ENCODE results near the gene EEF2KMT. TPM values are rescaled to one million over a fixed set of nuclear protein-coding genes. Genes with fewer than 3 reads are reported as not detected.

EEF2KMT gene
- polyA plus RNA-seq, 1 donor (not counting 4 experiments of a cell fraction or from before 2014, with no cell fraction given) = 7.6 TPM

DNA sequence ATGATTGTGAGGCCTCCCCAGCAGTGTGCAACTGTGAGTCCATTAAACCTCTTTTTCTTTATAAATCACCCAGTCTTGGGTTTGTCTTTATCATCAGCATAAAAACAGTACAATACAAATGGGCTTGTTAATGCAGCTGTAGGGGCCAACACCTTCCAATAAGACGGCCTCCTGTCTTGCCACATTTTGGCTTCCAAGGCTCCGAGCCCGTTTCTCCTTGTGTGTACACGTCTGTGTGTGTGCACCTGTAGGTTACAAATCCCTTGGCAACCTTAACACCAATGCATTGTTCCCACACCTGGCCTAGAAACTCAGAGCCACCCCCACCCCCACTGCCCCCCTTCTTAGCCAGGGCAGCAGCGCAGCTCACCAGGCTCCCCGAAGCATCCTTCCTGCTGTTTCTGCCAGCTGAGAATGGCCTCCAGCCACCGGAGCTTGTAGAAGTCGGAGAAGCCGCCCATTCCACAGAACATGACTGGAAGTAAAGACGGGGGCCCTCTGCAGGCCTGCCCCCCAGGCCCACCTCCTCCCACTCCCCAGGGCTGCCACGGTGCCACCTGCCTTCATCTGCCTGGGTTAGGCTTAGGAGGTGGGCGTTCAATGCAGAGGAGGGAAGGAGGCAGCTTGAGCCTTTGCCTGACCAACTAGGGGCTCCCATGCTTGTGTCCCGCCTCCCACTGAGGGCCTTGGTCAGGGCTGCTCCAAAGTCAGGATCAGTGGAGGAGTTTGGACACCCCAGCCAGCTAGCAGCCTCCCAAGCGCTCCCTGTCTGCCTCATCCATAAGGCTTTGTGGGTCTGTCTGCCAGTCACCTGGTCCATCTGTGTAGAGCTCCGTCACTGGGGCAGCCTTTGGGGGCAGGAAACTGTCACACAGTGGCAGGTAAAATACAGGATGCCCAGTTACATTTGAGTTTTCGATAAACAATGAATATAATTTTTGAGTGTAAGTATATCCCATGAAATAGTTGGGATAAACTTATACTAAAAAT is 42.4 kb downstream of the EEF2KMT start:
- Histone ChIP-seq H3K9me3 (ENCODE audit: control insufficient read depth, low read depth, low read length) (no peaks in the 10 kb centered on the region), H3K9me1 (ENCODE audit: control insufficient read depth, extremely low read depth, insufficient read depth, low read length) (no peaks in the 10 kb centered on the region), H3K27ac (ENCODE audit: control insufficient read depth, insufficient read depth, low read length) (no peak overlapping the region), H3K4me1 (ENCODE audit: control insufficient read depth, extremely low read depth, insufficient read depth, low read length) (no peaks in the 10 kb centered on the region), H3K4me3 (ENCODE audit: control insufficient read depth in 2 of 3, extremely low read depth in 1 of 3, insufficient read depth in 2 of 3, low read depth in 1 of 3, low read length in 3 of 3) (no peak overlapping the region), H3K4me2 (ENCODE audit: control insufficient read depth, extremely low read depth, insufficient read depth, low read depth, low read length) (no peak overlapping the region), H2AFZ (ENCODE audit: control insufficient read depth, low read length) (no peak overlapping the region), H3K27me3 (ENCODE audit: control insufficient read depth, extremely low read depth, insufficient read depth, low read length) (peaks cover 5% of the 10 kb centered on the region), H3K9ac (ENCODE audit: control insufficient read depth, extremely low read depth, insufficient read depth, low read length) (no peak overlapping the region), H3K79me2 (ENCODE audit: control insufficient read depth, insufficient read depth, low read length) (no peaks in the 10 kb centered on the region), H4K20me1 (ENCODE audit: control insufficient read depth, extremely low read depth, insufficient read depth, low read length) (no peaks in the 10 kb centered on the region), H3K36me3 (ENCODE audit: control insufficient read depth in 2 of 2, extremely low read depth in 1 of 2, insufficient read depth in 2 of 2, low read length in 2 of 2) (no peaks in the 10 kb centered on the region)
- DNase-seq (ENCODE audit: low read depth, low spot score) (no peak), FAIRE-seq (no peak)
- dilution Hi-C loops (cut with MboI; ENCODE audit: extremely low pct_ligation_motif_present, low sequenced_read_pairs) = no loop called here
- TF ChIP-seq EZH2 (IDR thresholded peaks at IDR 0.05; ENCODE audit: low read length) = no peak
- TF ChIP-seq, protein P1, sequence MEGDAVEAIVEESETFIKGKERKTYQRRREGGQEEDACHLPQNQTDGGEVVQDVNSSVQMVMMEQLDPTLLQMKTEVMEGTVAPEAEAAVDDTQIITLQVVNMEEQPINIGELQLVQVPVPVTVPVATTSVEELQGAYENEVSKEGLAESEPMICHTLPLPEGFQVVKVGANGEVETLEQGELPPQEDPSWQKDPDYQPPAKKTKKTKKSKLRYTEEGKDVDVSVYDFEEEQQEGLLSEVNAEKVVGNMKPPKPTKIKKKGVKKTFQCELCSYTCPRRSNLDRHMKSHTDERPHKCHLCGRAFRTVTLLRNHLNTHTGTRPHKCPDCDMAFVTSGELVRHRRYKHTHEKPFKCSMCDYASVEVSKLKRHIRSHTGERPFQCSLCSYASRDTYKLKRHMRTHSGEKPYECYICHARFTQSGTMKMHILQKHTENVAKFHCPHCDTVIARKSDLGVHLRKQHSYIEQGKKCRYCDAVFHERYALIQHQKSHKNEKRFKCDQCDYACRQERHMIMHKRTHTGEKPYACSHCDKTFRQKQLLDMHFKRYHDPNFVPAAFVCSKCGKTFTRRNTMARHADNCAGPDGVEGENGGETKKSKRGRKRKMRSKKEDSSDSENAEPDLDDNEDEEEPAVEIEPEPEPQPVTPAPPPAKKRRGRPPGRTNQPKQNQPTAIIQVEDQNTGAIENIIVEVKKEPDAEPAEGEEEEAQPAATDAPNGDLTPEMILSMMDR (optimal IDR thresholded peaks at IDR 0.05 in 1 of 3, IDR thresholded peaks at IDR 0.05 in 1 of 3, conservative IDR thresholded peaks at IDR 0.05 in 1 of 3; ENCODE audit: extremely low read depth in 1 of 3, insufficient read depth in 2 of 3, low read length in 3 of 3) = no peak

- no peaks in the 10 kb centered on the region for H4K20me1 ChIP-seq (ENCODE audit: control insufficient read depth, extremely low read depth, insufficient read depth, low read length)
- dilution Hi-C loops (cut with MboI; ENCODE audit: extremely low pct_ligation_motif_present, low sequenced_read_pairs) = no loop called here
- H3K4me2 ChIP-seq (ENCODE audit: control insufficient read depth, extremely low read depth, insufficient read depth, low read depth, low read length) = no peak overlapping the region
- H3K9ac ChIP-seq (ENCODE audit: control insufficient read depth, extremely low read depth, insufficient read depth, low read length) = no peak overlapping the region
- H3K4me1 ChIP-seq (ENCODE audit: control insufficient read depth, extremely low read depth, insufficient read depth, low read length) = no peaks in the 10 kb centered on the region
- H3K27me3 ChIP-seq (ENCODE audit: control insufficient read depth, extremely low read depth, insufficient read depth, low read length) = no peaks in the 10 kb centered on the region
- H3K79me2 ChIP-seq (ENCODE audit: control insufficient read depth, insufficient read depth, low read length) = no peaks in the 10 kb centered on the region
- no peaks in the 10 kb centered on the region for H3K9me3 ChIP-seq (ENCODE audit: control insufficient read depth, low read depth, low read length)
- no peak overlapping the region for H2AFZ ChIP-seq (ENCODE audit: control insufficient read depth, low read length)
- H3K4me3 ChIP-seq (ENCODE audit: control insufficient read depth in 2 of 3, extremely low read depth in 1 of 3, insufficient read depth in 2 of 3, low read depth in 1 of 3, low read length in 3 of 3) = no peak overlapping the region
- no peaks in the 10 kb centered on the region for H3K36me3 ChIP-seq (ENCODE audit: control insufficient read depth in 2 of 2, extremely low read depth in 1 of 2, insufficient read depth in 2 of 2, low read length in 2 of 2)
- H3K27ac ChIP-seq (ENCODE audit: control insufficient read depth, insufficient read depth, low read length) = no peak overlapping the region
- no peak for DNase-seq (ENCODE audit: low read depth, low spot score)
- FAIRE-seq = no peak
- H3K9me1 ChIP-seq (ENCODE audit: control insufficient read depth, extremely low read depth, insufficient read depth, low read length) = no peaks in the 10 kb centered on the region
- TF ChIP-seq EZH2 (IDR thresholded peaks at IDR 0.05; ENCODE audit: low read length) = no peak
- TF ChIP-seq, protein P1 (optimal IDR thresholded peaks at IDR 0.05 in 1 of 3, IDR thresholded peaks at IDR 0.05 in 1 of 3, conservative IDR thresholded peaks at IDR 0.05 in 1 of 3; ENCODE audit: extremely low read depth in 1 of 3, insufficient read depth in 2 of 3, low read length in 3 of 3) = no peak
These were observed 50.7 kb downstream of the EEF2KMT start for GRCh38 chr16:5046914-5047313.
